NCI-H774 (cell line): Measurements from ENCODE around the gene IFNA1.
"Not testable (repeated sequence)": the region's sequence is repeated elsewhere in the genome, so short reads cannot be mapped to it uniquely, and the experiment has no call there.

Experiments used
- DNase-seq: peaks from one replicate; lab custom pipeline; 2025; lab: John Stamatoyannopoulos, UW

The IFNA1 gene

DNA sequence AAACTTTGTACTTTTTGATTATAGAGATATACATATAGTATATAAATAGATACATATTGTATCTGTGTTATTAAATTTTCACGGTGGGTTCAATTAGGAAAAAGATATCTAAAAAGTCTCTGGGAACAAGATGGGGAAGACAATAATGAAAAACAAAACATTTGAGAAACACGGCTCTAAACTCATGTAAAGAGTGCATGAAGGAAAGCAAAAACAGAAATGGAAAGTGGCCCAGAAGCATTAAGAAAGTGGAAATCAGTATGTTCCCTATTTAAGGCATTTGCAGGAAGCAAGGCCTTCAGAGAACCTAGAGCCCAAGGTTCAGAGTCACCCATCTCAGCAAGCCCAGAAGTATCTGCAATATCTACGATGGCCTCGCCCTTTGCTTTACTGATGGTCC is at the start of gene IFNA1:
TSS of gene IFNA1 (plus strand) at position 301 of the 400 bp plus-strand sequence. CDS start at position 370, 69 bp downstream.
- no peak for DNase-seq

DNA sequence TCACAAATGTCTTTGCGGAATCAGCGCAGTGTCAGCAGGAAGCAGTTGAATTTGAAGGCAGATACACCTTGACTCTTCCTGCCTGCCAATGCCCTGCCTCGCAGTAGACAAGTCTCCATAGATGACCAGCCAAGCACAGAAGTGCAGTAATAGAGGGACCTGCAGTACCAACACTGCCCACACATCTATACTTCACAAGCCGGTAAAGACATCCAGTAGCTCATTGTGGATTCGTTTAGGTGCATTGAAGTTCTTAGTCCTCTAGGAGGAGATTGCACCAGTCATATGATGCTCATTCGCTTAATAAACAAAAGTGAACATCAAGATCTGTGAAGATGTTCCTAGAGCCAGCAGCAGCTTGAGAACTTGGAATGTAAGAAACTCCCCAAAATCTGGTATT is 48.0 kb upstream of the IFNA1 start:
- DNase-seq = no peak

DNA sequence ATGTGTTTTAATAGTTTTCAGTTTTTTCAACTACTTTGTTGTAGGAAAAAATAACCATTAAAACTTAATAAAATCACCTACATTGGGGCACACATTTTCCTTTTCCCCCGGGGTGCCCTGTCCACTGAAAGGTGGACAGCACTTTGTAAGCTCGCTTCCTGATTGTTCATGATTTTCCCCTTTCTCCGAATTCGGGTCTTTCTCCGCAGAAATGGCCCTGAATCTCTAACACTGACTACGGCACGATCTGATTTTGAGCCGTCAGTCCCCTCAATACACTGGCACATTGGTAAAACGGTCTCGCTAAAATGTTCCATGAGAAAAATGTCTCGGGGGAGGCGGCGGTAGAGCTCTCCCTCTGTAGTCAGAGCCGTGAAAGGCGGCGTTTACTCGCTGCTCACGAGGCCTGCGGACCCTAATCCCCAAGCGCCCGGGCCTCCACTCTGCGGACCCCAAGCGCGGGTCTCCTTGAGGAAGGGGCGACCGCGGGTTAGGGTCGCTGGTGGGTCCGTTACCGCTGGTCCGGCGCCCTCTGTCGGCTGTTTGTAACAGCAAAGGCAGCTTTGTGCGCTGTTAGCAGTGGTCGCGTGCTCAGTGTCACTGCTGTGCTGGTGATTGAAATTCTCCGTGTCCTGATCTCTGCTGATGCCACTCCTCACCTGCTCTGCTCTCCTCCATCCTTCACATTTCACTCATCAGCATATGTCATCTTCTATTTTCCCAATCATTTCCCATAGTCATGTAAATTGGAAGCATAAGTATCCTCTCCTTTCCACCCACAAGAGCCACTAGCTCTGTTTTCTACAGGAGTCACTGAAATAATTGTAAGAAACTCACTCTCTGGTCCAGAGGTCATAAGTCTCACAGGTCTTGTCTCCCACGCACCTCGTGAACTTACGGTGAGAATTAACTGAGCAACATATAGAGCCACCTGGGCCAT is 44.2 kb upstream of the IFNA1 start:
- DNase-seq = no peak

DNA sequence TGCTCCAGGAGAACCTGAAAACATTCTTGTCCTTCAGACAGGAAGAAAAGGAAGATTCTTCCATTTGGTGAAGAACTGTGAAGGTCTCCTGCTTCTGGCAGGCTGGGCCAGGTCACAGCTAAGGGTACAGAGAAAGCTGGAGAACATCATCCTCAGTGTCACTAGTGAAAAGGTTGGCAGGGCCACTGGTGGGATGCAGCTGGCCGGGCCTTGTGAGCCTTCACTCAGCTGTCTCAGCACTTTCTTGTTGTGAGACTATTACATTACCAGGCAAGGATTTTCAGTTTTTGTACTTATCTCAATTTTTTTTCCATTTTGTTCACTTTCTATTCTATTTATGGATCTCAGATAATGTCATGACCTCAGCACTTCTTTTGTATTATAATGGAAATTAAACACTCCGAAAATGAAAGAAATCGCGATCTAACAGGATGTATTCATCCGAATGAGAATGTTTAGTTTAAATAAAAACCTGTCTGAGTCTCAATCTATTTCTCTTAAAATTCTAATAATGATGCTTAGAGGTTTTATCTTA is 41.2 kb upstream of the IFNA1 start:
- DNase-seq = no peak

DNA sequence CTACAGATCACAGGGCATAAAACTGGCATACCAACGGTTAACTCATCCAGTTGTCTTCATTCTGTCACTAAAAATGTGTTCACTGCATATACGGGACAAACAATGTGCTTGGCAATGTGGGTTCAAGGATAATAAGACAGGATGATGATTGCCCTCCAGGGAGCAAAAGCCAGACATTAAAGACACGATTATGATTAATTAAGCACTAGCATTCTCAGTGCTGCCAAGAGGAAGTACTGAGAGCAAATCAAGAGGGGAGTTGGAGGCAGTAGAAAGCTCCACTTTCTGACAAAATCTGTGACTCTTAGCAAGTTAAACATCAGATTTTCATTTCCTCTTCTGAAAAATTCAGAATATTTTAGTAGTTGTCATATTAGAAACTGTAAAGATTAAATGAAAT is 40.3 kb upstream of the IFNA1 start:
- DNase-seq = no peak

DNA sequence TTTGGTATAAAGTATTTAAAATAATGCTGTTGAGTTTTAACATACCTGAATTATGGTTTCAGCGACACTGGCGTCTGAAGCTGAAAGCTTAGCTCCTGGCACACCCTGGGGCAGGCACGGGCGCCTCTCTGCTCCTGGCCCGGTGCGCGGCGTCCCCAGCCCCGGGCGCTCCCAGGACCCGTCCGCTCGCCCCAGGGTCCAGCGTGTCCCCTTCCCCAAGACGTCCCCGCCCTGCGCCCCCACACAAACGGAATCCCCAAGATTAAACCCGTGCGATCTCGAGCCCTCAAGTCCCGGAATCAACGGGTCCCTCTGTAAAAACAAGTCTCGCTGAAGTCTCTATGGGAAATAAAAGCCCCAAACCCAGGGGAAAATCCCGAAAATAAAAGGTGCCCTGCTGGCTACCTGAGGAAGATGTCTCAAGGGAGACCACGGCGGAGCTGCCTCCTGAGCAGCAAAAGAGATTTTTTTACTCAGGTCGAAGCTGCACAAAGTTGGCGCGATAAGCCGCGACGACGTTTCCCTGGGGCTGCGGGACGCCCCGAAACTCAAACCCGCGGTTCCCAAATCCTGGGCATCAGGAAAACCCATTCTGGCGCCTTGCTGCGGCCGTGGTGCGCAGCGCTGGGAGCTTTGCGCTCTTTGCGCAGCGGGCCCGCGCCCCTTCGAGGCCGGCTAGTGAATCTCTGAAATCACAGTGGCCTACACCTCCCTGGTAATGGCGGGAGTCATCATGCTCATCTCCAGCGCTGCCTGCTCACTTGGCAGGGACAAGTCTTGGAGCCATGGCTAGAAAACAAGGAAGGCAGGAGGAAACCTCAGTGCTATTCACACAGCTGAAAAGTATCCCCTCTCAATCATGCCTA is 37.6 kb upstream of the IFNA1 start:
- DNase-seq = no peak

DNA sequence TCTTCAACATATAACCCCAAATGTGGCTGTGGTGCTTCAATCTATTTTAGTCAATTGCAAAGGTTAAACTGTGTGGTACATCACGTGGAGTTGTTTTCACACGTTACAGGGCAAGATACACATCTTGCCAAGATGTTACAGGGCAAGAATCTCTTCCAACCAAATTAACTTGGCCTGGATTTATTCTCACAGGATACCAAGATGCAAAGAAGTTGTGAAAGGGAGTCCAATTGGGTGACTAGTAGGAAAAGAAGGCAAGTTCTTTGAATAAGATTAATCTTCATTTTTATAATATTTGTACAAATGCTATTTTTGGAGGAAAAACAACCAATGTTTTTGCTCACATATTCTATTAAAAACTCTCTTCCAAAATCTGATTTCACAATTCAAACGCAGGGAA is 36.1 kb upstream of the IFNA1 start:
- no peak for DNase-seq

DNA sequence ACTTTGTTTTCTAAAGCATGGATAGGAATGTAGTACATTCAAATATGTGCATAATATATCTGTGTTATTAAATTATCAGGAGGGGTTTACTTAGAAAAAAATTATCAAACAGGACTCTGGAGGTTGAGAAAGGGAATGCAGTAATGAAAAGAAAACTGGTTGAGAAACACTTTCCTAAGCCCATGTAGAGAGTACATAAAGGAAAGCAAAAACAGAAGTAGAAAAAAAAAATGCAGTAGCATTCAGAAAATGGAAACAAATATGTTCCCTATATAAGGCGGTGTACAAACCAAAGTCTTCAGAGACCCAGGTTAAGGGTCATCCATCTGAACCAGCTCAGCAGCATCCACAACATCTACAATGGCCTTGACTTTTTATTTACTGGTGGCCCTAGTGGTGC is 31.4 kb upstream of the IFNA1 start, which contains the start of gene IFNA8:
TSS of gene IFNA8 (plus strand) at position 301 of the 400 bp plus-strand sequence. CDS start at position 361, 60 bp downstream.
- DNase-seq = no peak

DNA sequence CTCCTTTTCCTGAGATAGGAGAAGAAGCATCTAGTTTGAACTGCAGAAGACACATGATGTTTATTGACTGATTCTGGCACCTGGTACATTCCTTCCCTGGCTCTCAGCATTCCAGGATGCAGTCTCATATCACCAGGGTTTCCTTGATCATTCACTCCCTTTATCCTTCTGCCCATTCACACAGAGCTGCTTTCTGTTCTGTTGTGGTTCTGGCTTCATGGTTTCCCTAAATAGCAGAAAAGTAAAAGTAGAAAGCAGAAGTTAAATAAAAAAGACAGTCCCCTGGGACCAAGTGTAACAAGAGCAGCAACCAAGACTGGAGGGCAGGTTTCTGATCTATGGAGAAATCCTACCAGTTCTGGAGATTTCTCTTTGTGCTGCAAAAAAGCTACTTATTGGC is 28.1 kb upstream of the IFNA1 start:
- DNase-seq = no peak

DNA sequence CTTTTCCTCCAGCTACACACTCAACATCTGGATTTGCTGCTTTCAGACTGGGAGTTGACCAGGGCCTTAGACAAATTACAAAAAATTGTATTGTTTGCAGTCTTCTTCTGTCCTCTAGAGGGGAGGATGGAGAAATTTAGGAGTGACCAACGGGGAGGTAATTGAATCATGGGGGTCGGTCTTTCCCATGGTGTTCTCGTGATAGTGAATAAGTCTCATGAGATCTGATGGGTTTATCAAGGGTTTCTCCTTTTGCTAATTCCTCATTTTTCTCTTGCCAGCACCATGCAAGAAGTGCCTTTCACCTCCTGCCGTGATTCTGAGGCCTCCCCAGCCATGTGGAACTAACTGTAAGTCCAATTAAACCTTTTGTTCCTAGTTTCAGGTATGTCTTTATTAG is 27.1 kb upstream of the IFNA1 start:
- DNase-seq = no peak

DNA sequence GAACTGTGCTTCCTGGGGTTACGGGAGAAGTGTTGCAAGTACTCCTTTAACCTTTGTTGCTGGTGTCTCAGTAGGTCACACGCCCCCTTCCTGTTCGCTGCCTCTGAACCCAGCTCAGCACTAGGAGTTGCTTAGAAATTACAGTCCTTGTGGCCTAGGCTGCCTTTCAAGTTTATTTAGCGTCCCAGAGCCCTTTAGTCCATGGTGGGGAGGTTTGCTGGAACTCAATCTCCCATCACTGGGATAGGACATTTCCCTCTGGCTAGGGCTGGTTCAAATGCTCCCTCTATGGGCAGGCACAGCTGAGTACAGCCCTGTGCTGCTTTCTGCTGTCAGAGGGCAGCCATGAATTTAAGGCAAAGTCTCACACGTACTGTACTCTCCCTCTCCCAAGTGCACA is 26.6 kb upstream of the IFNA1 start:
- DNase-seq = no peak

DNA sequence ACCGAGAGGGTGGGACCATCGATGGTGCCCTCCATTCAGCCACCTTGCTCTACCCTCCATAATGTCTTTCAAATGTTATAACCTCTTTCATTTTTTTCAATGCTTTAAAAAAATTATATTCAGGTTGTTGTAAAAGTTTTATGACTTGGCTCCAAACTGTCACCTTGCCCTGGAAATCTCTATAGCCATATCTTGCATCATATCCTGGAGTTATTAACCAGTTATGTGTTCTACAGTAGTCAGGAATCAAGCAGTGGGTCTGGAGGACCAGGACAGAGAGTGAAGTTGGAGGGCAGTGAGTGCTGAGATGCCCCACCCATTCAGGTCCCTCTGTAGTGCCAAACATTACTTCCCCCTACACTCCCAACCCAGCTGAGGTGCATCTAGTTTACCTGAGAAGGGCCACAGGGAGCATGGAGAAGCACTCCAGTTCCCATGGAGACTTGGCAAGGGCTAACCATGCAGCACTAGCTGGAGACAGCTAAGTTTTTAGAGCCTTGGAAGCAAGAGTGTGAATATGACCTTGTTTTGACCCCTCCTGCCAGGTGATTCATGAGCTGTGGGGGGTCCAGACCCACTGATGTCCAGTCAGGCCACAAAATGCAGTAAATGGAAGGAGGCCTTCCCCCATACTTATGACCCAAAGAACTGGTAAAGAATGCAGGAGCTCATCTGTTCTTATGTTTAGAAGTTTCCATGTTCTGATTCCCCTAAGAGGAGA is 25.9 kb upstream of the IFNA1 start:
- DNase-seq = no peak

DNA sequence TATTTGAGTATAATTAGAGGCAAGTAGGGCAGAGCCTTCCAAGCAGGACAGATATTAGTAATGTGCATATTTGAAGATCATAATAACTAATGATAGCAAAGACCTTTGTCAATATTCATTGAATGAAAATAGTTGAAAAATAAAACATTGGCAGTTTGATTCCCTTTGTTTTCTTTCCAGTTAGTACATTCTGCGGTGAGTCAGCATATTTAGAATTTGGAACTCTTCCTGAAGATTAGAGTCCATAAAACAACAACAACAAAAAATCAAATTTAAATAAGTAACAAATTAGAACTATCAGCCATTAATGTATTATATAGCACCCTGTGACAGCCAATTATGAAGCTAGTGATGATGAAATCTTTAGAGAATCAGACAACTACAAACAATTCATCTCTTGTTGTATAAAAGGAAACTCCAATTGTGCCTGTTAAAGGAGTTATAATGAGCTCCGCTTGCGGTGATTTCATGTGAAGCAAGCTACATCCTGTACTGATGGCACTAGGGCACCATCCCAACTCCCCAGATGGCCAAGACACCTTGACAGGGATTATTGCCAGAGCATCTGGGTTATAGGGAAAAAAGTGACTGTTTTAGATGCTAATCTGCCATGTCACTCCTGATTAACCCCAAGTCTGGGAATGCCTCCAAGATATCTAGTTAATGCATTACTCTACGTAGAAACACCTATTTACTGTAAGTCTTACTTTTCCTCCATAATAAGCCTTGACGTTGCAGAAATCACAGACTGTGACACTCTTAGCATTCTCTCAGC is 24.6 kb upstream of the IFNA1 start:
- no peak for DNase-seq

DNA sequence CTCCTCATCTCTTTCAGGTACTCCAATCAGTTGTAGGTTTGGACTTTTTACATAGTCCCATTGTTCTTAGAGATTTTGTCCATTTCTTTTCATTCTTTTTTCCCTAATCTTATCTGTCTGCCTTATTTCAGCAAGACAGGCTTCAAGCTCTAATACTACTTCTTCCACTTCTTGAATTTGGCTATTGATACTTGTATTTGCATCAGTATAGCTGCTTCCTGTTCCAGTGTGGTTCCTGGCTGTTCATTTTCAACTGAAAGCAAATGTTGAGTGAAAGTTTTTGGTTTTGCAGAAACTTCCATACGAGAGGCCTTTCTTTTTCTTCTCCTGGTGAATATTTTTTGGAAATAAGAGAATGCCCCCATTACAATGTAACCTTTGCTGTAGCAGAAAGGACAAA is 12.0 kb upstream of the IFNA1 start:
- DNase-seq = no peak

DNA sequence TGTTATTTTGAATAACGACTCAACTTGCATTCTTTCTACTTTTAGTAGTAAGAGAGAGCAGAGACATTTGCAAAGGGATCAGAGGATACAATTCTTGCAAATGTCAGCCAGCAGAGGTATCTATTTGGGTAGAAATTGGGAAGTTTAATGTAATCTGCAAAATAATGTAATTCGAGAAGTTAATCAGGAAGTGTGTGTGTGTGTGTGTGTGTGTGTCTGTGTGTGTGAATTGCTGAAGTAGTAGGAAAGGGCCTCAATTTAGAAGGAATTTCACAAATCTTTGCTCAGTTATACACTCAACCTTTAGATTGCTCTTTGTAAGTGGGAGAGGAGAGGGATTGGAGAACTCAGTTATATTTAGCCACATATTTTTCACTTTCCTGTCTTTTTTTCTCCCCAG is 11.0 kb upstream of the IFNA1 start:
- DNase-seq = no peak

DNA sequence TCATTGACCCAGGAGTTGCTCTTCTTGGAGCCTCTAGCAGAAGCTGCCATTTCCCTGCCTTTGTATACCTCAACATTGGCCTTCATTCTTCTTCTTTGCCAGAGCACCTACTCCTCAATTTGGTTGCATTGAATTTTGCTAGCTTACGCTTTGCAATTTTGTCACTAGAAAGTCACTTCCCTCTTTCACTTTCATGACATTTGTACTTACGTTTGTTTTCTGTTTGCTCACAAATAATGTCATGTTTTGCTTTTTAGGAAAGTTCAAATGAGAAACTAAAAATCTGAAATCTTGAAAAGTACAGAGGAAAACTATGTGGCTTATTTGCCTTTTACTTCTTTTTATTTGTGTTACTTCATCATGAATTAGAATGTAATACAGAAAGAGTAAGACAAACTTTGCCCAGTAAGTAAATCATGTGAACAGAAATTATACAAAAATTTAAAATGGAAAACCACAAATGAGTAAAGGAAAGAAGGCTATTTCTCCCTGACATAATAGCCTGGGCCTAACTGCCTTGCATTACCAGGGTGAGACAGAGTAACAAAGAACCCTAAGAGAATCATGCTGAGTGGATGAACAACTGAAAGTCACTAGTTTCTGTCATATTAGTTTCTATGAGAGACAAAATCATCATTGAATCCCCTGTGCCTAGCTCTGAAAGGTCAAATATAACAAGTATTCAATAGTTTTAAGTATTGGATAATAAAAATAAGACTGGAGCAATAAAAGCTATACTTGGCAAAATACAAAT is 7.4 kb upstream of the IFNA1 start:
- no peak for DNase-seq

DNA sequence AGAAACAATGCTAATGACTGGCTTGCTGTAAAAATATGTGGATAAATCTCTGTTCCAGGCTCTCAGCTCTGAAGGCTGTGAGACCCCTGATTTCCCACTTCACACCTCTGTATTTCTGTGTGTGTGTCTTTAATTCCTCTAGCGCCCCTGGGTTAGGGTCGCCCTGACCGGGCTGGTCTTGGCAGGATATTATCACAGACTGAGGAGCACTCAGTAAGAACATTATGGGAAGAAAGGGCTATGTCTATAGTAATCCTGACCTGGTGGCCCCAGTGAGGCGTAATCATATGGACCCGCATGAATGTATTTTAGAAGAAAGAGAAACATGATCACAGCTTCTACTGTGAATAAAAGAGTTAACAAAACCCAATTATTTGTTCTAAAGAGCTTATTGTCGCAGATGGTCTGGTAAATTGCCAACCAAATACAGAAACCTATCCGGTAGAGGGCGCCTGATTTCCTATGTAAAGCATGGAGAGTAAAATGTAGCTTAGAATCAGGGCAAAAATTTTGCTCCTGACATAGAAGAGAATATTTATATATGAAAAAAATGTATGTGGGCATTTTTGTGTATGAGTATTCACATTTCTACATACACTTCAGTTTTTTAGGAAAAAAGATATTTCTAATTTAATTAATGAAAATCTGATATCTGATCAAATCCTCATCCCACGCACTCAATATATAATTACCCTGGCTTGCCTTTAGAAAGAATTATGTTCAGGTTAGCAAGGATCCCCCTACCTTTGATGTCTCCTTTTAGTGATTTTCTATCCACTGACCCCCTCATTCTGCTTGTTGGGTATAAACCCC is 5.8 kb upstream of the IFNA1 start:
- DNase-seq = peak; percentile 18

DNA sequence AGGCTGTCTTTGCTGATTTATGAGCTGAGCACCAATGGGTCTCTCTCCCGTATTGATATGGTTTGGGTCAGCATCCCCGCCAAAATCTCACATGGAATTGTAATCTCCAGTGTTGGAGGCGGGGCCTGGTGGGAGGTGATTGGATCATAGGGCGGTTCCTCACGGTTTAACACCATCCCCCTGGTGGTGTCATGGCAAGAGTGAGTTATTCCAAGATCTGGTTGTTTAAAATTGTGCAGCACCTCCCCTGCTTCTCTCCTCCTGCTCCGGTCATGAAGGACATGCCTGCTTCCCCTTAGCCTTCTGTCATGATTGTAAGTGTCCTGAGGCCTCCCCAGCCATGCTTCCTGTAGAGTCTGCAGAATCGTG is 5.2 kb upstream of the IFNA1 start:
- not testable (repeated sequence) for DNase-seq

DNA sequence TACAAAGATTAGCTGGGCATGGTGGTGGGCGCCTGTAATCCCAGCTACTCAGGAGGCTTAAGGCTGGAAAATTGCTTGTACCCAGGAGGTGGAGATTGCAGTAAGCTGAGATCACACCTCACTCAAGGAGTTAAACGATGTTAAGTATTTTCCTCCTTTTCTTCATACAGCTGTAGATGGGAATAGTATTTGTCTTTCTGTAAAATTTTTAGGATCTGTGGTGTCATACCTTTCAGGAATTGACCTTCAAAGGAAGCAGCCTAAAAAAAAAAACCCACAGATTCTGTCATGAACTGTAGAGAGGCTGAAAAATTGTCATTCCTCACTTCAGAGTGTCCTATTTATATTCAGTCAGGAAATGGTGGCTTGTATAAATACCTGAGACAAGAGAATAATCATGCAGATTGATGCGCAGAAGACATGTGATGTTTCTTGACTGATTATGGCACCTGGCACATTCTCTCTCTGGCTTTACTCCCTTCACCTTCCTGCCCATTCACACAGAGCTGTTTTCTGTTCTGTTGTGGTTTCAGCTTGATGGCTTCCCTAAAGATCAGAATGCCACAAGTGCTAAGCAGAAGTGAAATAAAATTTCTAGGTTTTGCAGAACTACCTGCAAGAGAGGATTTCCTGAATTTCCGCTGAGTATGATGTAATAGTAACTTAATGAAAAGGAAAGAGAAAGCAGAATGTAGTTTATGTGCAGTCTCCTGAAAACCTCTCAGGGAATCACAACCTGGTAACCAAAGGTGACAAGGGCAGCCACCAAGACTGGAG is 3.8 kb downstream of the IFNA1 start:
- DNase-seq = no peak
